Keratinocyte (primary cell): ENCODE results near the gene DNM2.

Experiments
- CTCF ChIP-seq, 3 experiments: IDR thresholded peaks in 1 of 3; conservative IDR thresholded peaks in 1 of 3; optimal IDR thresholded peaks in 1 of 3; 2 replicates in 2 of 3; 3 replicates in 1 of 3; pipeline versions ENCODE3 to v1.5.1; 2011; ENCODE audit warnings: low read length in 3 of 3, mild to moderate bottlenecking in 3 of 3, moderate library complexity in 2 of 3, control low read depth in 1 of 3, inconsistent platforms in 1 of 3; ENCODE audit not compliant: insufficient read depth in 2 of 3; ENCODE audit errors: extremely low read depth in 1 of 3
- EZH2 ChIP-seq: IDR thresholded peaks from one replicate; pipeline ENCODE4 v1.6.1; 2012; ENCODE audit warnings: inconsistent platforms, mild to moderate bottlenecking, low read length, moderate library complexity

DNA sequence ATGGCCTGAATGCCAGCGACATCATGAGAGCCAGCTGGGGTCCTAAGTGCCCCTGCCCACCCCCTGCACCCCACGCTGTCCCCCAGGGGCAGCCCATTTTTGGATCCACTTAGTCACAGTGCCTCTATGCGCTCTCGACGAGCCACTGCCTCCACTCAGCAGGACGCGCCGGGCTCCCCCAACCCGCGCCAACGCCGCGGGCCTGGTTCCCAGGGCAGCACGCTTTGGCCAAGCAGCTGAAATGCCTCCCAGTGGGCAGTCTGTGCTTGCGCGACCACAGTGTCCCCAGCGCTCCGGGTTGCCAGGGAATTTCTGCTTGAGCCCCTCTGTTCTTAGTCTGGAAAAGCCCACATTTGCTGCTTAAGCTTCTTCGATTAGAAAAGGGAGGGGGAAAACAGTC is 78.8 kb downstream of the DNM2 start:
- TF ChIP-seq CTCF (optimal IDR thresholded peaks at IDR 0.05 in 1 of 3, IDR thresholded peaks at IDR 0.05 in 1 of 3, conservative IDR thresholded peaks at IDR 0.05 in 1 of 3; ENCODE audit: extremely low read depth in 1 of 3, insufficient read depth in 2 of 3, low read length in 3 of 3), result no peak
- no peak for TF ChIP-seq EZH2
